Lower lobe of right lung (tissue), 2 donors: Measurements from ENCODE around the gene PLAC1. TPM values are rescaled to one million over a fixed set of nuclear protein-coding genes. Genes with fewer than 3 reads are reported as not detected.

Source experiments
- ATAC-seq, 2 donors: fragments of 200-7000 bp; cut with Tn5 transposase; one replicate each; pipeline ENCODE4 v1.9.1; 2020 to 2022; ENCODE audit warnings: mild to moderate bottlenecking in 2 of 2, moderate library complexity in 2 of 2
- DNase-seq: peaks from one replicate; pipeline ENCODE4 v3.0.0-alpha.2; 2020
- H3K27ac ChIP-seq: fragments of 200-600 bp; one replicate; pipeline ENCODE4 v1.8.0; 2022
- H3K27me3 ChIP-seq: fragments of 200-600 bp; one replicate; pipeline ENCODE4 v1.8.0; 2022; ENCODE audit warnings: low read depth
- H3K36me3 ChIP-seq: fragments of 200-600 bp; one replicate; pipeline ENCODE4 v1.8.0; 2022; ENCODE audit warnings: mild to moderate bottlenecking
- H3K4me1 ChIP-seq: fragments of 200-600 bp; one replicate; pipeline ENCODE4 v1.8.0; 2022
- H3K4me3 ChIP-seq: fragments of 200-600 bp; one replicate; pipeline ENCODE4 v1.8.0; 2022; ENCODE audit warnings: mild to moderate bottlenecking
- H3K9me3 ChIP-seq: fragments of 200-600 bp; one replicate; pipeline ENCODE4 v1.8.0; 2022
- CTCF ChIP-seq: fragments of 200-600 bp; IDR thresholded peaks from one replicate; pipeline ENCODE4 v1.8.0; 2022; ENCODE audit warnings: antibody characterized with exemption, mild to moderate bottlenecking
- intact Hi-C: fragments of 100-400 bp; cut with DNase I; formaldehyde crosslinking; loops from one replicate; pipeline ENCODE4 v1.11.0; 2022
- total RNA-seq: library from RNA; stranded (reverse); fragmentation: NEBNext Ultra II Directional; extraction: Animal tissue kit (Norgen Biotek cat#: 25700); gene quantifications from one replicate; pipeline ENCODE4 v1.2.1, GENCODE V29; 2021
- donor health status: DM: no; HTN: yes; CAD: no; lungs with severe emphysema.

The PLAC1 gene
- total RNA-seq, 1 donor from 2014 or later: not detected

GRCh38 chrX:134636851-134637250, 21.4 kb downstream of the PLAC1 start:
- no peaks in the 10 kb centered on the region for H3K4me1 ChIP-seq
- no peak overlapping the region for H3K27ac ChIP-seq
- H3K36me3 ChIP-seq: no peaks in the 10 kb centered on the region
- no peak overlapping the region for H3K4me3 ChIP-seq
- H3K9me3 ChIP-seq: no peaks in the 10 kb centered on the region
- intact Hi-C loops: no loop called here
- ATAC-seq (no peak), DNase-seq (no peak)
- no peaks in the 10 kb centered on the region for H3K27me3 ChIP-seq
- no peak for TF ChIP-seq CTCF

GRCh38 chrX:134634691-134635090, 23.6 kb downstream of the PLAC1 start:
- Histone ChIP-seq H3K27me3 (no peaks in the 10 kb centered on the region), H3K4me1 (no peaks in the 10 kb centered on the region), H3K27ac (no peak overlapping the region), H3K36me3 (no peaks in the 10 kb centered on the region), H3K9me3 (no peaks in the 10 kb centered on the region), H3K4me3 (no peak overlapping the region)
- DNase-seq: no peak
- no peak for TF ChIP-seq CTCF
- intact Hi-C loops: no loop called here
- ATAC-seq: no peak

- intact Hi-C loops: no loop called here
- H3K36me3 ChIP-seq: no peaks in the 10 kb centered on the region
- no peak overlapping the region for H3K27ac ChIP-seq
- ATAC-seq (no peak), DNase-seq (no peak)
- no peaks in the 10 kb centered on the region for H3K27me3 ChIP-seq
- no peak overlapping the region for H3K4me3 ChIP-seq
- no peaks in the 10 kb centered on the region for H3K9me3 ChIP-seq
- H3K4me1 ChIP-seq: no peaks in the 10 kb centered on the region
- no peak for TF ChIP-seq CTCF
Measured at GRCh38 chrX:134633832-134634231, 24.4 kb downstream of the PLAC1 start.

- no peak overlapping the region for H3K27ac ChIP-seq
- intact Hi-C loops: no loop called here
- no peak overlapping the region for H3K4me3 ChIP-seq
- no peaks in the 10 kb centered on the region for H3K9me3 ChIP-seq
- no peaks in the 10 kb centered on the region for H3K4me1 ChIP-seq
- DNase-seq (no peak), ATAC-seq (no peak)
- no peaks in the 10 kb centered on the region for H3K36me3 ChIP-seq
- no peaks in the 10 kb centered on the region for H3K27me3 ChIP-seq
- no peak for TF ChIP-seq CTCF
Measured at GRCh38 chrX:134633394-134633793, 24.9 kb downstream of the PLAC1 start.

- no peak for TF ChIP-seq CTCF
- Histone ChIP-seq H3K4me1 (no peaks in the 10 kb centered on the region), H3K27ac (no peak overlapping the region), H3K4me3 (no peak overlapping the region), H3K9me3 (no peaks in the 10 kb centered on the region), H3K36me3 (no peaks in the 10 kb centered on the region), H3K27me3 (no peaks in the 10 kb centered on the region)
- intact Hi-C loops: no loop called here
- ATAC-seq (no peak), DNase-seq (no peak)
Measured at GRCh38 chrX:134632355-134632754, 25.9 kb downstream of the PLAC1 start.
